ENCODE results near the gene GNS. TPM values are rescaled to one million over a fixed set of nuclear protein-coding genes. Genes with fewer than 3 reads are reported as not detected.
A peak's percentile ranks its signal among the peaks of the same experiment; 100 is the strongest.

GNS gene
- total and polyA plus RNA-seq, 3 donors from 2014 or later = 52.4 to 87.9 (median 84.2) TPM

- Histone ChIP-seq H3K4me3 (no peak overlapping the region), H3K36me3 (ENCODE audit: low read depth, missing control alignments) (no peaks in the 10 kb centered on the region), H3K27ac (peak overlapping the region in 1 of 2 donors; percentile 12), H3K4me1 (peaks cover 9% of the 10 kb centered on the region), H3K27me3 (no peaks in the 10 kb centered on the region), H3K9me3 (no peaks in the 10 kb centered on the region)
- TF ChIP-seq POLR2A (IDR thresholded peaks at IDR 0.05) = no peak
- no peak for TF ChIP-seq CTCF (IDR thresholded peaks at IDR 0.05)
- intact Hi-C loops (cut with DNase I; ENCODE audit: low total_unique reads) = no loop called here
- DNase-seq = peak; percentile 26
- 37 to 54% methylated on average over 10 of the region's 10 CpGs for WGBS, 2 donors
These were observed 89.8 kb downstream of the GNS start for GRCh38 chr12:64669270-64669842.

GRCh38 chr12:64667793-64668192 lies 91.4 kb downstream of the GNS start:
- no peak overlapping the region for H3K4me3 ChIP-seq
- 89 to 90% methylated on average over 2 of the region's 2 CpGs for WGBS, 2 donors
- no peaks in the 10 kb centered on the region for H3K36me3 ChIP-seq (ENCODE audit: low read depth, missing control alignments)
- no peaks in the 10 kb centered on the region for H3K9me3 ChIP-seq
- no peaks in the 10 kb centered on the region for H3K27me3 ChIP-seq
- no peak for DNase-seq
- intact Hi-C loops (cut with DNase I; ENCODE audit: low total_unique reads) = no loop called here
- H3K4me1 ChIP-seq = peaks cover 9% of the 10 kb centered on the region
- H3K27ac ChIP-seq = no peak overlapping the region
- TF ChIP-seq CTCF (IDR thresholded peaks at IDR 0.05) (no peak), POLR2A (IDR thresholded peaks at IDR 0.05) (no peak)

GRCh38 chr12:64666054-64666914 lies 92.9 kb downstream of the GNS start:
- Histone ChIP-seq H3K9me3 (no peaks in the 10 kb centered on the region), H3K4me1 (peaks cover 5% of the 10 kb centered on the region), H3K27ac (peak overlapping the region in 1 of 2 donors; percentile 19), H3K36me3 (ENCODE audit: low read depth, missing control alignments) (no peaks in the 10 kb centered on the region), H3K4me3 (no peak overlapping the region), H3K27me3 (no peaks in the 10 kb centered on the region)
- no peak for DNase-seq
- intact Hi-C loops (cut with DNase I; ENCODE audit: low total_unique reads) = no loop called here
- WGBS, 2 donors = 63 to 67% methylated on average over 3 of the region's 3 CpGs
- TF ChIP-seq CTCF (IDR thresholded peaks at IDR 0.05) (no peak), POLR2A (IDR thresholded peaks at IDR 0.05) (no peak)

- intact Hi-C loops (cut with DNase I; ENCODE audit: low total_unique reads) = no loop called here
- Histone ChIP-seq H3K36me3 (ENCODE audit: low read depth, missing control alignments) (no peaks in the 10 kb centered on the region), H3K9me3 (no peaks in the 10 kb centered on the region), H3K4me1 (peaks cover 5% of the 10 kb centered on the region), H3K4me3 (no peak overlapping the region), H3K27me3 (no peaks in the 10 kb centered on the region), H3K27ac (peak overlapping the region in 1 of 2 donors; percentile 19)
- WGBS, 2 donors = 72 to 74% methylated on average over 4 of the region's 4 CpGs
- no peak for DNase-seq
- TF ChIP-seq CTCF (IDR thresholded peaks at IDR 0.05) (no peak), POLR2A (IDR thresholded peaks at IDR 0.05) (no peak)
These were observed 93.7 kb downstream of the GNS start for GRCh38 chr12:64665514-64665913.

Other genes starting within 250 kb of the GNS start
- gene RASSF3, start 148.9 kb downstream of the GNS start, total RNA-seq = 10 to 100 TPM; 20.3 to 26.4 TPM
- gene RASSF3, start 148.9 kb downstream of the GNS start, polyA plus RNA-seq (ENCODE audit: insufficient read depth, low read depth, low replicate concordance) = 27.5 TPM
- 1 to 10 TPM; 8.3 to 8.7 TPM for gene TBC1D30, start 65.2 kb upstream of the GNS start, total RNA-seq
- 7.0 TPM for gene TBC1D30, start 65.2 kb upstream of the GNS start, polyA plus RNA-seq (ENCODE audit: insufficient read depth, low read depth, low replicate concordance)

Measured in testis (tissue), 3 donors.